Hepatocyte (in vitro differentiated cells): ENCODE data around the gene CWC27. TPM values are rescaled to one million over a fixed set of nuclear protein-coding genes. Genes with fewer than 3 reads are reported as not detected.

ENCODE experiments used
- DNase-seq: peaks from one replicate; pipeline ENCODE4 v3.0.0-alpha.2; 2016; ENCODE audit warnings: low spot score
- H2AFZ ChIP-seq: fragments of 200-600 bp; sonication (generic); 2 replicates; pipeline ENCODE4 v1.6.0; 2016; ENCODE audit warnings: antibody characterized with exemption, mild to moderate bottlenecking
- H3K27ac ChIP-seq: fragments of 200-600 bp; sonication (generic); 2 replicates; pipeline ENCODE4 v1.5.1; 2016; ENCODE audit warnings: mild to moderate bottlenecking
- H3K27me3 ChIP-seq: fragments of 200-600 bp; sonication (generic); 2 replicates; pipeline ENCODE4 v1.6.1; 2016
- H3K36me3 ChIP-seq: fragments of 200-600 bp; sonication (generic); replicated peaks from 2 replicates; pipeline ENCODE4 v1.5.1; 2016; ENCODE audit warnings: low read depth; ENCODE audit not compliant: insufficient read depth
- H3K4me1 ChIP-seq: fragments of 200-600 bp; sonication (generic); 2 replicates; pipeline ENCODE4 v1.5.1; 2016; ENCODE audit warnings: mild to moderate bottlenecking, moderate library complexity; ENCODE audit not compliant: insufficient read depth
- H3K4me2 ChIP-seq: fragments of 200-600 bp; sonication (generic); 2 replicates; pipeline ENCODE4 v1.6.0; 2016
- H3K4me3 ChIP-seq: fragments of 200-600 bp; sonication (generic); 2 replicates; pipeline ENCODE4 v1.5.1; 2016; ENCODE audit warnings: mild to moderate bottlenecking
- H3K79me2 ChIP-seq: fragments of 200-600 bp; sonication (generic); 2 replicates; pipeline ENCODE4 v1.6.0; 2017; ENCODE audit warnings: mild to moderate bottlenecking
- H3K9me2 ChIP-seq: fragments of 200-600 bp; sonication (generic); replicated peaks from 2 replicates; pipeline ENCODE4 v1.6.0; 2017; ENCODE audit warnings: mild to moderate bottlenecking; ENCODE audit not compliant: insufficient read depth
- H3K9me3 ChIP-seq: fragments of 200-600 bp; sonication (generic); 2 replicates; pipeline ENCODE4 v1.5.1; 2016; ENCODE audit warnings: low read depth, mild to moderate bottlenecking
- H4K20me1 ChIP-seq: fragments of 200-600 bp; sonication (generic); 2 replicates; pipeline ENCODE4 v1.6.0; 2016; ENCODE audit warnings: mild to moderate bottlenecking; ENCODE audit not compliant: insufficient read depth, poor library complexity, severe bottlenecking
- CTCF ChIP-seq: fragments of 200-600 bp; sonication (generic); IDR thresholded peaks from 2 replicates; pipeline ENCODE4 v1.5.1; 2016; ENCODE audit warnings: antibody characterized with exemption, mild to moderate bottlenecking; ENCODE audit not compliant: poor library complexity
- EZH2 ChIP-seq: fragments of 200-600 bp; sonication (generic); IDR thresholded peaks from 2 replicates; pipeline ENCODE4 v1.6.1; 2016; ENCODE audit warnings: antibody characterized with exemption, mild to moderate bottlenecking, borderline replicate concordance
- EZH2phosphoT487 ChIP-seq: fragments of 200-600 bp; sonication (generic); IDR thresholded peaks from one replicate; pipeline ENCODE4 v1.6.1; 2018; ENCODE audit warnings: antibody characterized with exemption, mild to moderate bottlenecking, low read depth, moderate library complexity; ENCODE audit not compliant: unreplicated experiment, severe bottlenecking
- WGBS: methylation state at CpG from one replicate; pipeline ENCODE4 v1.1.6; 2016; ENCODE audit warnings: low lambda C conversion rate; ENCODE audit errors: missing lambda C conversion rate; 5-methylcytosine and 5-hydroxymethylcytosine counted together
- polyA plus RNA-seq: library from polyadenylated mRNA; unstranded; fragments of >200 nt; fragmentation: Nextera tagmentation; extraction: Ambion mirVana; gene quantifications from 2 replicates; pipeline ENCODE4 v1.2.1, GENCODE V29; 2016
- total RNA-seq: library from RNA; depleted of rRNA; stranded (reverse); fragments of >200 nt; gene quantifications from 2 replicates; pipeline ENCODE4 v1.2.3, GENCODE V29; 2014

CWC27 gene
- total and polyA plus RNA-seq, 2 experiments from 2014 or later = 15.8 to 32.5 TPM

DNA sequence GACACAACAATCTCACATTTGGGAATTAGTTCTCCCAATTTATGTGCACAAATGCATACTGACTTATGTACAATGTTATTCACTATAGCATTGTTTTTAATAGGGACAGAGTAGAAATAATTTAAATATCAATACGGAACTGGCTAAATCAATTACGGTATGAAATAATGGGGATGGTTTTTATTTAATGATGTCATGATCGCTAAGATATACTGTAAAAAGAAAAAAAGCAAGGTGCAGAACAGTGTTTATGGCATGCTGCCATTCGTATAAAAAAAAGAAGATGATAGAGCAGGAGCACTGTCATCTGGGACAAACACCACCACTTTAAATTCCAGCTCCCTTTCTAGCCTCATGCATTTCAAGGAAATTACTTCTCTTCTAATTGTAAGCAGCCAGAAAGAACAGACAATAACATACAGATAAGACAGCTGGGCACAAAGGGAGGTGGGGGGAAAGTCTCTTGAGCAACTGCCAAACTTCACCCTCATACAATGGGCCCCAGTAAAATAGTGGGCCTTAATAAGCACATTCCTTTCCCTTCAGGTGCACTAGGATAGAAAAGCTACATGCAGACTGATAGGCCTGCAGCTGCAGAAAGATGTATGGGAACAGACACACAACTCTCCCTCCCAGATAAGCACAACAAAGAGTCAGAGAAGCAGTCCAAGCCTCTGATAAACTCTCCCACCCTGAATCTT, 8.6 kb upstream of the CWC27 start:
- H3K4me3 ChIP-seq = no peak overlapping the region
- no peak for DNase-seq
- H3K79me2 ChIP-seq = peaks cover 95% of the 10 kb centered on the region
- H3K4me1 ChIP-seq = peaks cover 8% of the 10 kb centered on the region
- H3K27ac ChIP-seq = no peak overlapping the region
- no peak overlapping the region for H3K4me2 ChIP-seq
- TF ChIP-seq CTCF (no peak), EZH2phosphoT487 (no peak), EZH2 (no peak)
- H2AFZ ChIP-seq = no peak overlapping the region
- no peaks in the 10 kb centered on the region for H3K9me3 ChIP-seq
- no peaks in the 10 kb centered on the region for H3K9me2 ChIP-seq
- peaks cover 20% of the 10 kb centered on the region for H4K20me1 ChIP-seq
- 79% methylated on average over 4 of the region's 4 CpGs for WGBS
- no peaks in the 10 kb centered on the region for H3K36me3 ChIP-seq
- no peaks in the 10 kb centered on the region for H3K27me3 ChIP-seq

DNA sequence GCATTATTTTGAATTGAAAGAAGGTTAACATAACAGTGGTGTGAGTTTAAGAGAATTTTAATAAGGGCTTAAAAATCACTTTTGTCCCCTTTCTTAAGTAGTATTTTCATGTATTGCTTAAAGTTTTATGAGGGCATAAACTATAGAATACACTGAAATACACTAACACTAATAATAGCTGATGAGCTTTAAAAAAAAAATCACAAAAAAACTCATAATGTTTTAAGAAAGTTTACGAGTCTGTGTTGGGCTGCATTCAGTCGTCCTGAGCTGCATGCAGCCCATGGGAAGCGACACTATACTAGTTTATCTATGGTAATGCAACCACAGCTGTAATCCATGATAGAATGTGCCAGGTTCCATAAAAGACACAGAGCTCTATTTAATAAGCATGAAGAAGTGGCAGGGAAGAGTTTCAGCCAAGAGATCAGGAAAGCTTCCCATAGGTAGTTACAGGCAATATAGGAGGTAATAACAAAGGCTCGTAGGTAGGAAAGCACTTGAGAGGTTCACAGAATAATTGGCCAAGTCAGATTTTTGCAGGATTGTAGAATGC, 4.7 kb upstream of the CWC27 start:
- H3K4me2 ChIP-seq = no peak overlapping the region
- no peak for DNase-seq
- no peak overlapping the region for H3K27ac ChIP-seq
- WGBS = 79% methylated on average over 4 of the region's 4 CpGs
- no peaks in the 10 kb centered on the region for H3K36me3 ChIP-seq
- H4K20me1 ChIP-seq = peaks cover 19% of the 10 kb centered on the region
- no peak overlapping the region for H3K4me3 ChIP-seq
- H2AFZ ChIP-seq = no peak overlapping the region
- no peaks in the 10 kb centered on the region for H3K9me2 ChIP-seq
- H3K27me3 ChIP-seq = no peaks in the 10 kb centered on the region
- no peaks in the 10 kb centered on the region for H3K9me3 ChIP-seq
- no peak for TF ChIP-seq EZH2
- no peak for TF ChIP-seq CTCF
- no peak for TF ChIP-seq EZH2phosphoT487
- peaks cover 90% of the 10 kb centered on the region for H3K79me2 ChIP-seq
- peaks cover 33% of the 10 kb centered on the region for H3K4me1 ChIP-seq

- 69% methylated on average over 2 of the region's 2 CpGs for WGBS
- Histone ChIP-seq H3K36me3 (no peaks in the 10 kb centered on the region), H3K27me3 (no peaks in the 10 kb centered on the region), H3K4me3 (no peak overlapping the region), H3K9me3 (no peaks in the 10 kb centered on the region), H3K4me1 (peaks cover 35% of the 10 kb centered on the region), H3K79me2 (peaks cover 91% of the 10 kb centered on the region), H3K27ac (peak overlapping the region; percentile 89), H2AFZ (no peak overlapping the region), H3K9me2 (no peaks in the 10 kb centered on the region), H4K20me1 (peaks cover 6% of the 10 kb centered on the region), H3K4me2 (peak overlapping the region; percentile 88)
- TF ChIP-seq EZH2phosphoT487 = no peak
- TF ChIP-seq CTCF = no peak
- no peak for TF ChIP-seq EZH2
- peak; percentile 38 for DNase-seq
Observed at GRCh38 chr5:64765804-64766504, 2.8 kb upstream of the CWC27 start.
